Ectodermal cell (in vitro differentiated cells): ENCODE data around the gene GPC6.

Experiments
- H3K27ac ChIP-seq: 2 replicates; pipeline ENCODE4 v1.7.0; 2013; ENCODE audit warnings: mild to moderate bottlenecking, low read depth, low read length; ENCODE audit not compliant: insufficient read depth, poor library complexity, severe bottlenecking
- H3K27me3 ChIP-seq: 2 replicates; pipeline ENCODE4 v1.7.0; 2013; ENCODE audit warnings: mild to moderate bottlenecking, low read length; ENCODE audit not compliant: insufficient read depth, control insufficient read depth, poor library complexity, severe bottlenecking
- H3K36me3 ChIP-seq: one replicate; pipeline ENCODE4 v1.7.0; 2013; ENCODE audit warnings: low read length; ENCODE audit not compliant: control insufficient read depth, insufficient read depth
- H3K4me1 ChIP-seq: one replicate; pipeline ENCODE4 v1.7.0; 2013; ENCODE audit warnings: low read length; ENCODE audit not compliant: control insufficient read depth, insufficient read depth
- H3K4me3 ChIP-seq: 2 replicates; pipeline ENCODE4 v1.7.0; 2013; ENCODE audit warnings: low read depth, low read length, control low read depth; ENCODE audit not compliant: insufficient read depth
- H3K9me3 ChIP-seq: 2 replicates; pipeline ENCODE4 v1.7.0; 2013; ENCODE audit warnings: mild to moderate bottlenecking, low read length, moderate library complexity; ENCODE audit not compliant: control insufficient read depth
- WGBS, 2 experiments: methylation state at CpG; one replicate each; pipeline ENCODE4 v1.1.7; 2013; ENCODE audit warnings: missing lambda C conversion rate in 2 of 2; 5-methylcytosine and 5-hydroxymethylcytosine counted together

Gene GPC6

DNA sequence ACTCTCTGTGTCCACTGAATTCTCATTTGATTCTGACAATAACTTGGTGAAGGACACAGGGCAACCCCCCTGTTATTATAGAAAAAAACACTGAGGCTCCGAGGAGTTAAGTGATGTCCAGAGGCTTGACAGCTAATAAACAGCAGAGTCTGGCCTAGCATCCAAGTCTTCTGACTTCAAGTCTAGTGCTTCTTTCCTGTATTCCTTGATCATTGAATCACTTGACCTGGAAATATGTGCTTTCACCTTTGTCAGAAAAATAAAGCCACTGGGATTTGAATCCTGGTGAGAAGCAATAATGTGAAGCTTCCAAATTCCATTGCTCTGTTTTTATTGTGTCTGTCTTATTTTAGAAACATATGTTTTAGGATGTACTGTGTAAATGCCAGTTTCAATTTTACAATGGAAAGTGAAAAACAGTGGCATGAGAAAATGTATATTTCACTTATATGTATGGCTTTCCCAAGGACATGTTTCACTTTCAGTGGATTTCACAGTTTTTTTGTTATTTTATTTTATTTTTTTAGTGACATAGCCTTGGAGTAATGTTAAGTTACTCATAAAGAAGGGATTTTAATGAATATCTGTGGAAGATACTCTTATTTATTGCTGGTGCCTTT lies 190.2 kb downstream of the GPC6 start:
- Histone ChIP-seq H3K36me3 (no peaks in the 10 kb centered on the region), H3K27ac (no peak overlapping the region), H3K9me3 (no peaks in the 10 kb centered on the region), H3K4me3 (no peak overlapping the region), H3K27me3 (no peaks in the 10 kb centered on the region), H3K4me1 (no peaks in the 10 kb centered on the region)
- WGBS, 2 experiments: 89 to 93% methylated on average over 1 of the region's 1 CpG

DNA sequence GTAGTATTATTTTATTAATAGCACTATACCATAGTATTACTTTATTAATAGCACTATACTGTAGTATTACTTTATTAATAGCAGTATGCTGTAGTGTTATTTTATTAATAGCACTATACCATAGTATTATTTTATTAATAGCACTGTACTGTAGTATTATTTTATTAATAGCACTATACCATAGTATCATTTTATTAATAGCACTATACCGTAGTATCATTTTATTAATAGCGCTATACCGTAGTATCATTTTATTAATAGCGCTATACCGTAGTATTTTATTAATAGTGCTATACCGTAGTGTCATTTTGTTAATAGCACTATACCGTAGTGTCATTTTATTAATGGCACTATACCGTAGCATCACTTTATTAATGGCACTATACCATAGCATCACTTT lies 191.8 kb downstream of the GPC6 start:
- H3K4me1 ChIP-seq: no peaks in the 10 kb centered on the region
- no peaks in the 10 kb centered on the region for H3K9me3 ChIP-seq
- H3K27me3 ChIP-seq: no peaks in the 10 kb centered on the region
- H3K27ac ChIP-seq: no peak overlapping the region
- no peak overlapping the region for H3K4me3 ChIP-seq
- WGBS, 2 experiments: 98 to 100% methylated on average over 4 to 8 of the region's 8 CpGs
- H3K36me3 ChIP-seq: no peaks in the 10 kb centered on the region

DNA sequence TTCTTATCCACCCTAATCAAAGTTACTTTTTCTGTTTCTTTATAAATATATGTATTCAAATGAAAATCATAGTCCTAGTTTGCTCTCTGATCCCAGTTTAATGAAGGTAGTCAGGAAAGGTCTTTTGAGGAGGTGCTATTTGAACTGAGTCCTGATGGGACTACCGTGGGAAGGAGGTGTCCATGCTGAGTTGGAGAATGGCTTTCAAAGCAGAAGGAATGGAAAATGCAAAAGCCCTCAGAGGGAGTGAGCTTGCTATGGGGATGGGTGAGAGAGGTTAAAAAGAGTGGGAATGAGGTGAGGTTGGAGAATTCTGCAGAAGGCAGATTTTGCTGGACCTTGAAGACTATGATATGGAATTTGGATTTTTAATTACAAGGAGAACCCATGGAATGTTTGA lies 193.6 kb downstream of the GPC6 start:
- 4 to 5% methylated on average over 1 of the region's 1 CpG for whole genome bisulfite sequencing, 2 experiments
- H3K4me3 ChIP-seq: no peak overlapping the region
- no peaks in the 10 kb centered on the region for H3K27me3 ChIP-seq
- no peak overlapping the region for H3K27ac ChIP-seq
- H3K36me3 ChIP-seq: no peaks in the 10 kb centered on the region
- no peaks in the 10 kb centered on the region for H3K9me3 ChIP-seq
- H3K4me1 ChIP-seq: no peaks in the 10 kb centered on the region

DNA sequence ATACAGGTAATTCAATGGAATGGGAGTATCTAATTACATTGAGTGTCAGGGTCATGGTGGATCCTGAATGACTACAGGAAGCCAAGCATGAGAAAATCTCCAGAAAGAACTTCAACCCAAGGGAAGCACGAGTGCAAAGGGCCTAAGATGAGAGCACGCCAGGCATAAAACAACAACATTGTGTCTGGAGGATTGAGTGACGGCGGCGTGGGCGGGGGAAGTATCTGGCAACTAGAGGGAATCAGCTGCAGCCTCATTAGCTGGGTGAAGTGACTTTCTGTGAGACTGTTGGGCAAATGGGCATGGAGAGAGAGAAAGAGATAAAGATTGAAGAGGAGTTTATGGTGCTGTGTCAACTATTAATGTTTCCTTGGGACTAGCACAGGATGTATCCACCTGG lies 194.3 kb downstream of the GPC6 start:
- Histone ChIP-seq H3K4me3 (no peak overlapping the region), H3K9me3 (no peaks in the 10 kb centered on the region), H3K27ac (no peak overlapping the region), H3K4me1 (no peaks in the 10 kb centered on the region), H3K36me3 (no peaks in the 10 kb centered on the region), H3K27me3 (no peaks in the 10 kb centered on the region)
- WGBS, 2 experiments: 79 to 81% methylated on average over 6 of the region's 6 CpGs

GRCh38 chr13:93422980-93423543 lies 196.5 kb downstream of the GPC6 start:
- Histone ChIP-seq H3K36me3 (no peaks in the 10 kb centered on the region), H3K9me3 (no peaks in the 10 kb centered on the region)

DNA sequence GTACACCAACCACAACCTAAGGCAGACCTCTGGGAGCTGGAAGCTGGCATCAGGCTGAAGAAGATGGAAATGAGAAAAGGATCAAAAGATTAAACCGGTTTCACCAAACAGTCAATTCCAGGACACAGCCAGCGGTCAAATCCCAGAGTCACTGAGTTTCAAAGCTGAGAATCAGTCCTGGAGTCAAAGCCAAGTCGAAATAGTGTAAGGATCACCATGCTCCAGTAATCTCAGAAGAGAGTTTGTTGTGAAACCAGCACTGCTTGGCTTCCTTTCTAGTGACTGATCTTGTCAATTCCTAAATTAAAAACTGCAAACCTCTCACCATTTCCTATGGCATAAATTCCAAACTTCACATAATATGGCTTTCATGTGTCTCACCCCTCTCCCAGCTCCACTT lies 198.8 kb downstream of the GPC6 start:
- Histone ChIP-seq H3K27me3 (no peaks in the 10 kb centered on the region), H3K4me1 (no peaks in the 10 kb centered on the region), H3K4me3 (no peak overlapping the region), H3K36me3 (no peaks in the 10 kb centered on the region), H3K9me3 (no peaks in the 10 kb centered on the region), H3K27ac (no peak overlapping the region)
- WGBS, 2 experiments: 92% methylated on average over 3 of the region's 3 CpGs

More at GRCh38 chr13:93422980-93423543, 196.5 kb downstream of the GPC6 start:
- Histone ChIP-seq H3K27me3 (no peaks in the 10 kb centered on the region), H3K4me3 (no peak overlapping the region), H3K4me1 (no peaks in the 10 kb centered on the region), H3K27ac (no peak overlapping the region)
- WGBS, 2 experiments: 100% methylated on average over 2 of the region's 2 CpGs; no CpG with 5 or more reads in 1 of the 2 experiments

DNA sequence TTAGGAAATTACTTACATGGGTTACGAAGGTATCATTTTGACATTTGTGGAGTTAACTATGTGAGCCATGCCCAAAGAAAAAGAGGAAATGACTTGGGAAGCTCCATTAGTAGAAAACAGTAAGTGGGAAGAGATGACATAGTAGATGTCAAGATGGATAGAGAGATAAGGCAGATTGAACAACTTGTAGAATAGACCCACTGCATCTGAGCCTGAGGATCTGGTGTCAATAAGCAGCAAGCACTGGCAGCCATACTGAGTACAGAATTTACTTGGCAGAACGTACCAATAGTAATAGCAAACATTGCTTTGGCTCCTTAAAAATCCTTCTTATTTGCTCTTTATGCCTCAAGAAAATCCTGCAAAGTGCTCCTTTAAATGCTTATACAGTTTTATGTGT lies 203.8 kb downstream of the GPC6 start:
- Histone ChIP-seq H3K4me1 (no peaks in the 10 kb centered on the region), H3K27ac (no peak overlapping the region), H3K4me3 (no peak overlapping the region), H3K36me3 (no peaks in the 10 kb centered on the region), H3K9me3 (no peaks in the 10 kb centered on the region), H3K27me3 (no peaks in the 10 kb centered on the region)
- 88 to 91% methylated on average over 2 of the region's 2 CpGs for WGBS, 2 experiments

DNA sequence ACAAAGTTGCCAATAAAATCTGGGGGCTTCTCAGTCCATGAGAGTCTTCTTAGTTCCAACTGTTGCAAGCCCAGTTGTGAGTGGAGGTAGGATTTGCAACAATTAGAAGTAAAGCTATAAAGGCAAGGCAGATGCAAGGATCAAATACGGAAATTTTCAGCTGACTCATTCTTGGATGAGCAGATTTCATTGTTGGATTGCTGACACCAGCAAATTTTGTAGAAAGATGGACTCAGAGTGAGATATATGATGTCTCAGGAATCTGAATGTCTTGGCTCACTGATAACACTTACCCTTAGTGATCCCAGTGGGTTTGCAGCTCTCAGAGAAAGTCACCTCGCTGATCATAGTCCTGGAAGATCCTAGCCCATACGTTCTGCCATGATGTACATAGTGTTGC lies 209.0 kb downstream of the GPC6 start:
- no peaks in the 10 kb centered on the region for H3K36me3 ChIP-seq
- H3K27ac ChIP-seq: no peak overlapping the region
- WGBS, 2 experiments: 87 to 89% methylated on average over 3 of the region's 3 CpGs
- H3K27me3 ChIP-seq: no peaks in the 10 kb centered on the region
- H3K4me3 ChIP-seq: no peak overlapping the region
- H3K9me3 ChIP-seq: no peaks in the 10 kb centered on the region
- H3K4me1 ChIP-seq: no peaks in the 10 kb centered on the region

DNA sequence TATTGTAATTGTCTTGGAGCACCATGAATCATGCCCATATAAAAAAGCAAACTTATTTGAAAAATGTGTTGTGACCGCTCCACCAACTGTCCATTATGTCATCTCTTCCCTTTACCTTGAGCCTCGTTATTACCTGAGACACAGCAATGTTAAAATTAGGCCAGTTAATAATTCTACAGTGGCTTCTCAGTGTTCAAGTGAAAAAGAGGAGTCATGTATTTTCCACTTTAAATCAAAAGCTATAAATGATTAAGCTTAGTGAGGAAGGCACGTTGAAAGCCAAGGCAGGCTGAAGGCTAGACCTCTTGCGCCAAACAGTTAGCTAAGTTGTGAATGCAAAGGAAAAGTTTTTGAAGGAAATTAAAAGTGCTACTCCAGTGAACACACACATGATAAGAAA lies 210.5 kb downstream of the GPC6 start:
- H3K4me1 ChIP-seq: no peaks in the 10 kb centered on the region
- no peaks in the 10 kb centered on the region for H3K9me3 ChIP-seq
- H3K36me3 ChIP-seq: no peaks in the 10 kb centered on the region
- no peaks in the 10 kb centered on the region for H3K27me3 ChIP-seq
- H3K27ac ChIP-seq: no peak overlapping the region
- no peak overlapping the region for H3K4me3 ChIP-seq
- WGBS, 2 experiments: 96 to 100% methylated on average over 4 of the region's 4 CpGs

DNA sequence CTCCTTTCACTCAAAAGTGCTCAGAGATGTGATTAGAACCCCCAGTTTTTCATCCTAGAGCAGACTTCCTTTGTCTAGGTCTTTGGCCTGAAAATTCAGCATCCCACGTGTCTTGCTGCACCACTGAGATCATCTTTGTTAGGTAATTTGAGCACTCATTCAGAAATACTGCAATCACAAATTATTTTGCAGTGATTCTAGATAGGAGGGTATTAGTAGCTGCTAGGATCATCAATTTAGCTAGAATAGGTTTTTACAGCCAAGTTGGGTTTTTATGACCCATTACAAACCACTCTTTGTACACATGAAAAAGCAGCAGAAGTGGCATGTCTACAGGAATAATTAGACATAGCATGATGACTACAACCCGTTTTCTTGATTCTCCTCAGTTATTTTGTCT lies 219.6 kb downstream of the GPC6 start:
- WGBS, 2 experiments: 76 to 81% methylated on average over 2 of the region's 2 CpGs
- no peaks in the 10 kb centered on the region for H3K27me3 ChIP-seq
- no peaks in the 10 kb centered on the region for H3K9me3 ChIP-seq
- no peaks in the 10 kb centered on the region for H3K4me1 ChIP-seq
- H3K27ac ChIP-seq: no peak overlapping the region
- no peak overlapping the region for H3K4me3 ChIP-seq
- no peaks in the 10 kb centered on the region for H3K36me3 ChIP-seq
